ENCODE results near the gene SLC7A8. TPM values are rescaled to one million over a fixed set of nuclear protein-coding genes. Genes with fewer than 3 reads are reported as not detected.

Gene SLC7A8
- total and polyA plus RNA-seq, 2 of the 4 experiments (the other 2 are of a cell fraction), result 0.31 TPM; not detected in 1

GRCh38 chr14:23076785-23077408, 106.6 kb downstream of the SLC7A8 start:
- no peak overlapping the region for H2AK5ac ChIP-seq (ENCODE audit: low read depth, low read length)
- ChIA-PET POLR2A (ENCODE audit: unreplicated experiment) (interaction anchor here (2.1 kb wide), 1 partner anchor 18 kb away, joined by 9 read pairs; the partner anchor contains the start of genes ACIN1 and C14orf119), CTCF (interaction anchor here (0.6 to 2.9 kb wide), 15 partner anchors 8 to 146 kb away, joined by 3 to 21 read pairs (median 6); partner anchors contain the start of genes ACIN1 and C14orf119)
- no peak overlapping the region for H3K4me2 ChIP-seq (ENCODE audit: low read depth, low read length)
- intact Hi-C loops (cut with micrococcal nuclease) (loop anchor here (1.0 to 5.0 kb wide), 2 partner anchors 32 to 110 kb away; no protein-coding TSS in a partner anchor), in situ Hi-C loops (cut with MboI; ENCODE audit: low sequenced_read_pairs) (loop anchor here (25.0 kb wide), 1 partner anchor 1060 kb away; the partner anchor contains the start of genes EMC9, FITM1, PSME1 and PSME2), dilution Hi-C loops (cut with HindIII; ENCODE audit: low sequenced_read_pairs, unreplicated experiment) (no loop called here)
- WGBS, 2 experiments (ENCODE audit: extremely low coverage in 2 of 2, insufficient read length in 1 of 2), result no CpG with 5 or more reads among the region's 5 CpGs
- H3K18ac ChIP-seq (ENCODE audit: low read depth, low read length), result no peak overlapping the region
- peaks cover 7% of the 10 kb centered on the region for H3K9me1 ChIP-seq (ENCODE audit: insufficient read depth, low read length)
- H4K20me1 ChIP-seq (ENCODE audit: insufficient read depth, low read length), result no peaks in the 10 kb centered on the region; the same call in 1 of the 2 replicates
- no peak overlapping the region for H4K8ac ChIP-seq (ENCODE audit: low read depth in 2 of 2, low read length in 2 of 2)
- BruUV-seq (replicated peaks), result no TSS peak
- H2BK20ac ChIP-seq (ENCODE audit: low read depth, low read length), result no peak overlapping the region
- no peak overlapping the region for H2AFZ ChIP-seq (replicated peaks; ENCODE audit: low read length, poor library complexity)
- H3K79me1 ChIP-seq (ENCODE audit: low read depth in 1 of 2, low read length in 2 of 2), result peaks cover 21 to 51% of the 10 kb centered on the region in 2 experiments
- DNase-seq, result peak; percentile 47
- H3K4me1 ChIP-seq (ENCODE audit: control insufficient read depth, insufficient read depth, low read length), result peaks cover 18% of the 10 kb centered on the region
- H3K27me3 ChIP-seq (ENCODE audit: control insufficient read depth, insufficient read depth, low read length), result no peaks in the 10 kb centered on the region
- H3K27ac ChIP-seq (ENCODE audit: insufficient read depth, low read length), result no peak overlapping the region
- peaks cover 44% of the 10 kb centered on the region for H3K36me3 ChIP-seq (ENCODE audit: control insufficient read depth, insufficient read depth, low read length)
- no peak overlapping the region for H3K23ac ChIP-seq (ENCODE audit: low read depth, low read length)
- H3K14ac ChIP-seq (replicated peaks; ENCODE audit: low read depth, low read length), result no peak overlapping the region
- H2BK15ac ChIP-seq (ENCODE audit: low read depth, low read length), result no peak overlapping the region
- no peak overlapping the region for H3K4me3 ChIP-seq (ENCODE audit: insufficient read depth, low read depth, low read length)
- H3K4ac ChIP-seq (ENCODE audit: low read depth, low read length), result no peak overlapping the region; the same call in 1 of the 2 replicates
- no peak overlapping the region for H2BK5ac ChIP-seq (ENCODE audit: low read depth, low read length, poor library complexity, severe bottlenecking)
- H4K5ac ChIP-seq (ENCODE audit: low read depth, low read length), result no peak overlapping the region
- ATAC-seq (ENCODE audit: low read depth), result no peak
- TF ChIP-seq SMC3 (IDR thresholded peaks at IDR 0.05; ENCODE audit: low read depth, low read length), result peak; percentile 52; the same call in 1 of the 2 replicates
- peak; percentile 55 for TF ChIP-seq RAD21 (IDR thresholded peaks at IDR 0.05; ENCODE audit: low read length)
- no peak for TF ChIP-seq CHD1 (IDR thresholded peaks at IDR 0.05; ENCODE audit: low read depth, low read length)
- no peak for TF ChIP-seq BHLHE40 (IDR thresholded peaks at IDR 0.05; ENCODE audit: low read depth, low read length)
- peak; percentile 60 for TF ChIP-seq CTCF (conservative IDR thresholded peaks at IDR 0.05; ENCODE audit: low read depth, low read length)
- TF ChIP-seq POLR2A (IDR thresholded peaks at IDR 0.05; ENCODE audit: low read depth, low read length), result no peak
- TF ChIP-seq NFE2L2 (IDR thresholded peaks at IDR 0.05; ENCODE audit: low read depth, low read length), result no peak
- H3K56ac ChIP-seq (ENCODE audit: extremely low read depth, insufficient read depth, low read length), result no peak overlapping the region
- no peak overlapping the region for H4K91ac ChIP-seq (ENCODE audit: insufficient read depth, low read depth, low read length)
- no peaks in the 10 kb centered on the region for H3K9me3 ChIP-seq (ENCODE audit: control insufficient read depth, insufficient read depth, low read length)
- H2BK120ac ChIP-seq (ENCODE audit: low read depth, low read length), result peak overlapping the region; percentile 10; the same call in 1 of the 2 replicates
- H2AK9ac ChIP-seq (replicated peaks; ENCODE audit: low read depth, low read length, poor library complexity), result no peak overlapping the region
- no peak overlapping the region for H3K9ac ChIP-seq (ENCODE audit: low read depth, low read length)

Small RNA genes lying within 50 kb of the gene (microRNA-seq; reads per million reads assigned to microRNA genes)
- gene AL049829.1 (ENCODE audit: insufficient read depth, insufficient read length) (not detected), gene RNU6-1138P (ENCODE audit: insufficient read depth, insufficient read length) (not detected)

Small RNA genes lying within 50 kb of the gene (small RNA-seq; reads per million reads assigned to genes)
- gene AL049829.1 (0 reads per million in 5 experiments), gene RNU6-1138P (0 reads per million in 5 experiments)

Other genes starting within 250 kb of the SLC7A8 start
- 19.2 and 24.2 TPM in 2 replicates for gene HAUS4, start 226.6 kb downstream of the SLC7A8 start, total RNA-seq (2012; rRNA removed)
- gene HAUS4, start 226.6 kb downstream of the SLC7A8 start, polyA plus RNA-seq (2012; rRNA removed), result 13.5 and 16.9 TPM in 2 replicates
- gene AJUBA, start 201.1 kb downstream of the SLC7A8 start, total RNA-seq (2012; rRNA removed), result 57.2 and 67.6 TPM in 2 replicates
- 46.3 and 46.4 TPM in 2 replicates for gene AJUBA, start 201.1 kb downstream of the SLC7A8 start, polyA plus RNA-seq (2012; rRNA removed)
- gene C14orf93, start 173.5 kb downstream of the SLC7A8 start, total RNA-seq (2012; rRNA removed), result 4.7 and 5.7 TPM in 2 replicates
- gene C14orf93, start 173.5 kb downstream of the SLC7A8 start, polyA plus RNA-seq (2012; rRNA removed), result 4.7 and 5.4 TPM in 2 replicates
- 268 and 310 TPM in 2 replicates for gene PSMB5, start 148.8 kb downstream of the SLC7A8 start, total RNA-seq (2012; rRNA removed)
- 321 and 335 TPM in 2 replicates for gene PSMB5, start 148.8 kb downstream of the SLC7A8 start, polyA plus RNA-seq (2012; rRNA removed)
- not detected in 2 replicates for gene PSMB11, start 141.4 kb downstream of the SLC7A8 start, total RNA-seq (2012; rRNA removed)
- not detected in 2 replicates for gene PSMB11, start 141.4 kb downstream of the SLC7A8 start, polyA plus RNA-seq (2012; rRNA removed)
- gene CDH24, start 126.1 kb downstream of the SLC7A8 start, total RNA-seq (2012; rRNA removed), result 3.6 and 3.9 TPM in 2 replicates
- 24.4 and 30.0 TPM in 2 replicates for gene CDH24, start 126.1 kb downstream of the SLC7A8 start, polyA plus RNA-seq (2012; rRNA removed)
- 71.9 and 73.8 TPM in 2 replicates for gene ACIN1, start 88.5 kb downstream of the SLC7A8 start, total RNA-seq (2012; rRNA removed)
- 167 and 185 TPM in 2 replicates for gene ACIN1, start 88.5 kb downstream of the SLC7A8 start, polyA plus RNA-seq (2012; rRNA removed)
- gene C14orf119, start 88.2 kb downstream of the SLC7A8 start, total RNA-seq (2012; rRNA removed), result 61.9 and 83.7 TPM in 2 replicates
- gene C14orf119, start 88.2 kb downstream of the SLC7A8 start, polyA plus RNA-seq (2012; rRNA removed), result 74.0 and 86.3 TPM in 2 replicates
- 0.28 and 0.36 TPM in 2 replicates for gene CIROP, start 78.7 kb downstream of the SLC7A8 start, total RNA-seq (2012; rRNA removed)
- 0.31 and 0.37 TPM in 2 replicates for gene CIROP, start 78.7 kb downstream of the SLC7A8 start, polyA plus RNA-seq (2012; rRNA removed)
- not detected in 2 replicates for gene CEBPE, start 64.4 kb downstream of the SLC7A8 start, total RNA-seq (2012; rRNA removed)
- gene CEBPE, start 64.4 kb downstream of the SLC7A8 start, polyA plus RNA-seq (2012; rRNA removed), result 0.05 TPM in 1 of 2 replicates, not detected in the other
- gene RNF212B, start 54.3 kb upstream of the SLC7A8 start, total RNA-seq (2012; rRNA removed), result not detected in 2 replicates
- gene RNF212B, start 54.3 kb upstream of the SLC7A8 start, polyA plus RNA-seq (2012; rRNA removed), result not detected in 2 replicates
- gene HOMEZ, start 102.5 kb upstream of the SLC7A8 start, total RNA-seq (2012; rRNA removed), result 5.8 and 7.7 TPM in 2 replicates
- gene HOMEZ, start 102.5 kb upstream of the SLC7A8 start, polyA plus RNA-seq (2012; rRNA removed), result 9.7 and 10.3 TPM in 2 replicates
- 1.1 and 1.3 TPM in 2 replicates for gene PPP1R3E, start 119.2 kb upstream of the SLC7A8 start, total RNA-seq (2012; rRNA removed)
- 2.5 and 3.5 TPM in 2 replicates for gene PPP1R3E, start 119.2 kb upstream of the SLC7A8 start, polyA plus RNA-seq (2012; rRNA removed)
- 14.5 and 16.9 TPM in 2 replicates for gene BCL2L2, start 123.2 kb upstream of the SLC7A8 start, total RNA-seq (2012; rRNA removed)
- 30.6 and 40.9 TPM in 2 replicates for gene BCL2L2, start 123.2 kb upstream of the SLC7A8 start, polyA plus RNA-seq (2012; rRNA removed)
- 74.4 and 104 TPM in 2 replicates for gene PABPN1, start 137.8 kb upstream of the SLC7A8 start, total RNA-seq (2012; rRNA removed)
- gene PABPN1, start 137.8 kb upstream of the SLC7A8 start, polyA plus RNA-seq (2012; rRNA removed), result 192 and 211 TPM in 2 replicates
- gene SLC22A17, start 169.2 kb upstream of the SLC7A8 start, total RNA-seq (2012; rRNA removed), result 6.4 and 6.6 TPM in 2 replicates
- 35.6 and 36.0 TPM in 2 replicates for gene SLC22A17, start 169.2 kb upstream of the SLC7A8 start, polyA plus RNA-seq (2012; rRNA removed)
- gene EFS, start 181.5 kb upstream of the SLC7A8 start, total RNA-seq (2012; rRNA removed), result 2.2 and 2.5 TPM in 2 replicates
- 11.6 and 13.3 TPM in 2 replicates for gene EFS, start 181.5 kb upstream of the SLC7A8 start, polyA plus RNA-seq (2012; rRNA removed)
- not detected in 2 replicates for gene IL25, start 189.1 kb upstream of the SLC7A8 start, total RNA-seq (2012; rRNA removed)
- gene IL25, start 189.1 kb upstream of the SLC7A8 start, polyA plus RNA-seq (2012; rRNA removed), result not detected in 2 replicates
- not detected in 2 replicates for gene CMTM5, start 193.4 kb upstream of the SLC7A8 start, total RNA-seq (2012; rRNA removed)
- gene CMTM5, start 193.4 kb upstream of the SLC7A8 start, polyA plus RNA-seq (2012; rRNA removed), result 0.07 and 0.11 TPM in 2 replicates
- gene MYH6, start 224.6 kb upstream of the SLC7A8 start, total RNA-seq (2012; rRNA removed), result not detected in 2 replicates
- gene MYH6, start 224.6 kb upstream of the SLC7A8 start, polyA plus RNA-seq (2012; rRNA removed), result not detected in 2 replicates

Data from IMR-90 (cell line).